HG02610 (cell line): ENCODE results near the gene DRP2.
"Not testable (repeated sequence)": the region's sequence is repeated elsewhere in the genome, so short reads cannot be mapped to it uniquely, and the experiment has no call there.

ENCODE experiments used
- ATAC-seq: cut with Tn5 transposase; IDR thresholded peaks from one replicate; pipeline ENCODE4 v1.9.1; 2021; ENCODE audit warnings: mild to moderate bottlenecking, moderate library complexity; ENCODE audit not compliant: unreplicated experiment

The DRP2 gene

DNA sequence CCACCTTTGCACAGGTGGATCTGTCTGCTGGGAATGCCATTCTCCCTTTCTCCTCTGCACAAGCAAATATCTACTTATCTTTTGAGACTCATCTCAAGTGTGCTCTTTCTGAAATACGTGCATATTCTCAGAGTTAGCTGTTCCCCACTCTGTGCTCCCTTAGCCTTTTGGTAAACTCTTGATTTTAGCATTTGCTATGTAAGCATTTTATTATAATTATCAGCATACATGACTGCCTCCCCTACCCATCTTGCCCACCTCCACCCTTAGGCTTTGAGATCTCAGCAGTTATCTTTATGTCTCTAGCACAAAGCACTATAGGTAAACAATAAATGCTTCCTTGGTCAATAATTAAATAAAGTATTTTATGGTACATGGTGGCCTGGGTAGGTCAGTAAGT, 11.5 kb downstream of the DRP2 start:
- no peak for ATAC-seq

GRCh38 chrX:101232316-101232715, 12.7 kb downstream of the DRP2 start:
- ATAC-seq: no peak

GRCh38 chrX:101237041-101237440, 17.5 kb downstream of the DRP2 start:
- ATAC-seq: no peak

DNA sequence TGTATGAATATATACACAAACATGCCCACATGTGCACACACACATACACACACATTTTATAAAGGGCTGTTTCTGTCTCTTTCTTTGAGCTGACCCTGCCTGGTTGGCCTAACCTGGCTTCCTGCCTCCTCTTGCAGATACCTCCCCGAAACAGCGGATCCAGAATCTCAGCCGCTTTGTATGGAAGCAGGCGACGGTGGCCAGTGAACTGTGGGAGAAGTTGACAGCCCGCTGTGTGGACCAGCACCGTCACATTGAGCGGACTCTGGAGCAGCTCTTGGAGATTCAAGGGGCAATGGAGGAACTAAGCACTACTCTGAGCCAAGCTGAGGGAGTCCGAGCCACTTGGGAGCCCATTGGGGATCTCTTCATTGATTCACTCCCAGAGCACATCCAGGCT, 21.9 kb downstream of the DRP2 start:
- ATAC-seq: no peak

- no peak for ATAC-seq
Measured at GRCh38 chrX:101252634-101253033, 33.0 kb downstream of the DRP2 start.

GRCh38 chrX:101257448-101258258, 38.1 kb downstream of the DRP2 start:
- ATAC-seq: no peak

GRCh38 chrX:101258259-101258581, 38.6 kb downstream of the DRP2 start:
- no peak for ATAC-seq

- ATAC-seq: no peak
Measured at GRCh38 chrX:101260435-101260834, 40.8 kb downstream of the DRP2 start.

GRCh38 chrX:101262590-101262989, 43.0 kb downstream of the DRP2 start:
- no peak for ATAC-seq

- no peak for ATAC-seq
Measured at GRCh38 chrX:101263766-101264165, 44.2 kb downstream of the DRP2 start.

- no peak for ATAC-seq
Measured at GRCh38 chrX:101265869-101266428, 46.4 kb downstream of the DRP2 start.

DNA sequence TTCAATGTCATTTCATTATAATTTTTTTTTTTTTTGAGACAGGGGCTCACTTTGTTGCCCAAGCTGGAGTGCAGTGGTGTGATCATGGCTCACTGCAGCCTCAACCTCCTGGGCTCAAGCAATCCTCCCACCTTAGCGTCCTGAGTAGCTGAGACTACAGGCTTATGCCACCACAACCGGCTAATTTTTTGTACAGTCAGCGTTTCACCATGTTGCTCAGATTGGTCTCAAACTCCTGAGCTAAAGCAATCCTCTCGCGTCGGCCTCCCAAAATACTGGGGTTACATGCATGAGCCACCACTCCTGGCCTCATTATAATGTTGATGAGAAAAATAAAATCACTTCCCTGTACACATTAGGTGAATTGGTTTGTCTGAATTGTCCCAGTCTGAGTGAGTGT, 54.6 kb downstream of the DRP2 start:
- no peak for ATAC-seq

DNA sequence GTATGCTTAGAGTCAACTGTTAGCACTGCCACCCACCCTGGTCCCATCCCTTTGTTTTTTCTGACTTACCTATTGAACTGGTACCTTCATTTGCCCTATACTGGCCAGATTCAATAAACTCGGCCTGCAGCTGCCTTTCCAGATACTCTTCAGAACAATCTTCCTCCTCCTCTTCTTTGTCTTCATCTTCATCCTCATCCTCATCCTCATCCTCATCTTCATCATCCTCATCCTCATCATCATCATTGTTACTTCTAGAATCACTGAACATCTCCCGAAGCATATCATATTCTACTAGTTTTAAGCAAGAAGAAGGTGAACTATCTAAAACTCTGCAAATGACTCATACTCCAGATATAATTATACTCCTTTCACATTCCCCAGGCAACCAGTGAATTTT, 56.7 kb downstream of the DRP2 start:
- ATAC-seq: no peak

GRCh38 chrX:101287402-101287801, 67.8 kb downstream of the DRP2 start:
- ATAC-seq: no peak

DNA sequence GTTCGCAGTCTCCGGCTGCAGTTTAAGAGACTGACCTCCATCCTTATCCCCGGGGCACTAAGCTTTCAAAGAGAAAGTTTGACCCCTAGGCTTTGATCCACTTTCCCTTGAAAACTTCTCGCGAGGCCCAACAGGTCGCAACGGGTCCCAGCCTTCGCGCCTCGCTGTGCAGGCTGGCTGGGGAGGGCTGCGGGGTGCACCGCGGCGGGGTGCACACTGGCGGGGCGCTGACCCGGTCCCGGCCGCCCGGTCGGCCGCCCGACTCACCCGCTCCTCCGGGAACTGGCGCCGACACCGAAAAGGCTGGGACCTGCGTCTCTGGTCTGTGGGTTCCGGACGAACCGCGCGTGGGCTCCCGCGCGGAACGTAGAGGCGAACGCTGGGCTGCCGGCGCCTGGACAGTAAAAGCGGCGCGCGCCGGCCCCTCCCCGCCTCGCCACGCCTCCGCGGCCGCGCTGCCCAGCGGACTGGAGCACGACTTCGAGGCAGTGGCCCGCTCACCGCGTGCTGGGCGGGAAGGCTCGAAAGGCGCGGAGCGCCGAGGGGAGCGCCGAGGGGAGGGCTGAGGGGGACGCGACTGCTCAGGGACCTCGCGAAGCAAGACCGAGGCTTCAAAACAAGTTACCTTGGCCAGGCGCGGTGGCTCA, 71.5 kb downstream of the DRP2 start, which contains the start of gene TAF7L:
Gene TAF7L, minus strand, starts transcription at position 378 of the 647 bp plus-strand sequence. CDS start 3,791 bp downstream, outside the sequence.
- ATAC-seq: no peak

GRCh38 chrX:101295603-101296002, 76.0 kb downstream of the DRP2 start:
- ATAC-seq: not testable (repeated sequence)

GRCh38 chrX:101303790-101304189, 84.2 kb downstream of the DRP2 start:
- ATAC-seq: no peak
